Measurements from ENCODE around the gene HPCAL1. TPM values are rescaled to one million over a fixed set of nuclear protein-coding genes. Genes with fewer than 3 reads are reported as not detected.

Gene HPCAL1
- total and polyA plus RNA-seq, 8 donors, result 58.1 to 108 (median 72.1) TPM

- H3K27me3 ChIP-seq, result no peaks in the 10 kb centered on the region
- DNase-seq (no peak), ATAC-seq (no peak)
- H3K36me3 ChIP-seq, result no peaks in the 10 kb centered on the region
- intact Hi-C loops (cut with DNase I), result no loop called here
- no peak overlapping the region for H3K4me3 ChIP-seq
- no peaks in the 10 kb centered on the region for H3K9me3 ChIP-seq
- peak overlapping the region in 1 of 2 donors; percentile 60 for H3K27ac ChIP-seq
- no peak for TF ChIP-seq CTCF (IDR thresholded peaks at IDR 0.05)
- H3K4me1 ChIP-seq, result peaks cover 3 to 84% of the 10 kb centered on the region in 2 donors
These were observed 94.7 kb downstream of the HPCAL1 start for GRCh38 chr2:10397297-10397875.

GRCh38 chr2:10397878-10398277, 95.2 kb downstream of the HPCAL1 start:
- H3K27ac ChIP-seq, result peak overlapping the region in 1 of 2 donors; percentile 60
- DNase-seq (no peak), ATAC-seq (peak; percentile 8)
- no peak overlapping the region for H3K4me3 ChIP-seq
- no peaks in the 10 kb centered on the region for H3K27me3 ChIP-seq
- H3K4me1 ChIP-seq, result peaks cover 7 to 84% of the 10 kb centered on the region in 2 donors
- intact Hi-C loops (cut with DNase I), result no loop called here
- no peaks in the 10 kb centered on the region for H3K36me3 ChIP-seq
- TF ChIP-seq CTCF (IDR thresholded peaks at IDR 0.05), result no peak
- H3K9me3 ChIP-seq, result no peaks in the 10 kb centered on the region

GRCh38 chr2:10398496-10398895, 95.8 kb downstream of the HPCAL1 start:
- DNase-seq, result peak in 2 of 4 donors; percentile 81 to 88
- intact Hi-C loops (cut with DNase I), result no loop called here
- no peaks in the 10 kb centered on the region for H3K36me3 ChIP-seq
- no peaks in the 10 kb centered on the region for H3K9me3 ChIP-seq
- H3K27ac ChIP-seq, result peak overlapping the region in 1 of 2 donors; percentile 60
- no peak overlapping the region for H3K4me3 ChIP-seq
- ATAC-seq, result peak; percentile 43
- H3K4me1 ChIP-seq, result peaks cover 7 to 79% of the 10 kb centered on the region in 2 donors
- TF ChIP-seq CTCF (IDR thresholded peaks at IDR 0.05), result no peak
- H3K27me3 ChIP-seq, result no peaks in the 10 kb centered on the region

GRCh38 chr2:10399358-10399757, 96.7 kb downstream of the HPCAL1 start:
- Histone ChIP-seq H3K27ac (peak overlapping the region in 1 of 2 donors; percentile 81), H3K9me3 (no peaks in the 10 kb centered on the region), H3K27me3 (no peaks in the 10 kb centered on the region), H3K36me3 (peaks cover 0 to 3% of the 10 kb centered on the region in 2 donors), H3K4me1 (peaks cover 7 to 75% of the 10 kb centered on the region in 2 donors), H3K4me3 (no peak overlapping the region)
- TF ChIP-seq CTCF (IDR thresholded peaks at IDR 0.05), result no peak
- ATAC-seq (no peak), DNase-seq (no peak)
- intact Hi-C loops (cut with DNase I), result no loop called here

- H3K4me3 ChIP-seq, result no peak overlapping the region
- H3K27me3 ChIP-seq, result no peaks in the 10 kb centered on the region
- peaks cover 0 to 5% of the 10 kb centered on the region in 2 donors for H3K36me3 ChIP-seq
- H3K4me1 ChIP-seq, result peaks cover 7 to 81% of the 10 kb centered on the region in 2 donors
- peak overlapping the region in 1 of 2 donors; percentile 81 for H3K27ac ChIP-seq
- no peak for TF ChIP-seq CTCF (IDR thresholded peaks at IDR 0.05)
- ATAC-seq (no peak), DNase-seq (no peak)
- intact Hi-C loops (cut with DNase I), result loop anchor here in 1 of 2 donors (10.0 kb wide), 1 partner anchor 95 kb away; the partner anchor contains the start of gene HPCAL1
- H3K9me3 ChIP-seq, result no peaks in the 10 kb centered on the region
These were observed 97.3 kb downstream of the HPCAL1 start for GRCh38 chr2:10400002-10400401.

Data from left lung (tissue), 10 donors.